Retinal pigment epithelial cell (primary cell): ENCODE measurements around the gene ECSIT.
"Not testable (repeated sequence)": the region's sequence is repeated elsewhere in the genome, so short reads cannot be mapped to it uniquely, and the experiment has no call there.

Experiments
- DNase-seq: peaks from one replicate; pipeline ENCODE4 v3.0.0-alpha.2; 2010; ENCODE audit warnings: low read depth
- H3K4me3 ChIP-seq: 2 replicates; pipeline ENCODE4 v1.5.1; 2011; ENCODE audit warnings: mild to moderate bottlenecking, low read length, control low read depth, moderate library complexity
- TF ChIP-seq, protein P1 (sequence below): conservative IDR thresholded peaks from 2 replicates; pipeline ENCODE4 v1.5.1; 2011; ENCODE audit warnings: low read depth, low read length, control low read depth, inconsistent platforms

The ECSIT gene, protein sequence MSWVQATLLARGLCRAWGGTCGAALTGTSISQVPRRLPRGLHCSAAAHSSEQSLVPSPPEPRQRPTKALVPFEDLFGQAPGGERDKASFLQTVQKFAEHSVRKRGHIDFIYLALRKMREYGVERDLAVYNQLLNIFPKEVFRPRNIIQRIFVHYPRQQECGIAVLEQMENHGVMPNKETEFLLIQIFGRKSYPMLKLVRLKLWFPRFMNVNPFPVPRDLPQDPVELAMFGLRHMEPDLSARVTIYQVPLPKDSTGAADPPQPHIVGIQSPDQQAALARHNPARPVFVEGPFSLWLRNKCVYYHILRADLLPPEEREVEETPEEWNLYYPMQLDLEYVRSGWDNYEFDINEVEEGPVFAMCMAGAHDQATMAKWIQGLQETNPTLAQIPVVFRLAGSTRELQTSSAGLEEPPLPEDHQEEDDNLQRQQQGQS

DNA sequence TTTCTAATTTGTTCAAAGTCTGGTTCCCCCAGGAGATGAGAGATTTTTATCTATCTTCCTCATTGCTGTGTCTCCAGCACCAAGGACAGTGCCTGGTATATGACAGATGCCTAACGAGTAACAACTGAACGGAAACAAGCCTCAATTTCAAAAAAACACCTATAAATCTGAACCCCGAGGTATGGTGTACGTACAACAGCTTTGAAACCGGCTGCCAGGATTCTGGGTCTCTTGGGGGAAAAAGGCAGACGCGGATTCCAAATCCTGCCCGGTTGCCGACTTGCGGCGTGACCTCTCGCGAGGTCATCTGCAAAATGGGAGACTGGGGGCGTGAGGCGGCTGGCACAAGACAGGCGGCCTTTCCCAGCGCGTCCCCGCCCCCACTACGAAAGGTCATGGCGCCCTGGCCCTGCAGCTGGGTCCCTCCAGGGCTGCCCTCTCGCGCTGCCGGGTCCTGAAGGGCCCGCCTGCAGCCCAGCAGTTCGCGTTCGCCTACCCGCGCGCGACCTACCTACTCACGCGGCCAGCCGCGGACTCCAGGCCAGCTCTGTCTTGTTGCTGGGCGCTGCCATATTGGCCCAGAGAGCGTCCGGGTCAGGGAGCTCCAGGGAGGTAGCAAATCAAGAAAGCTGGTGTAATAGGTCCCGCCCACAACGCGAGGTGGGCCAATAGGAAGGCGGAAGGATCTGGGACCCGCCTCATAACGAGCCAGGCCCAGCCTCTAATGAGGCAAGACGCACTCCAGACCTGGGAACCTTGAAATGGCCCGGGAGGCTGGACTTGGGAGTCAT lies at the start of gene ECSIT:
Gene ECSIT, minus strand, starts transcription at position 584 of the 791 bp plus-strand sequence. CDS start 9,964 bp downstream, outside the sequence.
- DNase-seq, result peak; percentile 96
- TF ChIP-seq, protein P1, sequence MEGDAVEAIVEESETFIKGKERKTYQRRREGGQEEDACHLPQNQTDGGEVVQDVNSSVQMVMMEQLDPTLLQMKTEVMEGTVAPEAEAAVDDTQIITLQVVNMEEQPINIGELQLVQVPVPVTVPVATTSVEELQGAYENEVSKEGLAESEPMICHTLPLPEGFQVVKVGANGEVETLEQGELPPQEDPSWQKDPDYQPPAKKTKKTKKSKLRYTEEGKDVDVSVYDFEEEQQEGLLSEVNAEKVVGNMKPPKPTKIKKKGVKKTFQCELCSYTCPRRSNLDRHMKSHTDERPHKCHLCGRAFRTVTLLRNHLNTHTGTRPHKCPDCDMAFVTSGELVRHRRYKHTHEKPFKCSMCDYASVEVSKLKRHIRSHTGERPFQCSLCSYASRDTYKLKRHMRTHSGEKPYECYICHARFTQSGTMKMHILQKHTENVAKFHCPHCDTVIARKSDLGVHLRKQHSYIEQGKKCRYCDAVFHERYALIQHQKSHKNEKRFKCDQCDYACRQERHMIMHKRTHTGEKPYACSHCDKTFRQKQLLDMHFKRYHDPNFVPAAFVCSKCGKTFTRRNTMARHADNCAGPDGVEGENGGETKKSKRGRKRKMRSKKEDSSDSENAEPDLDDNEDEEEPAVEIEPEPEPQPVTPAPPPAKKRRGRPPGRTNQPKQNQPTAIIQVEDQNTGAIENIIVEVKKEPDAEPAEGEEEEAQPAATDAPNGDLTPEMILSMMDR, result no peak
- H3K4me3 ChIP-seq, result peak within 1 kb of the TSS; percentile 94

DNA sequence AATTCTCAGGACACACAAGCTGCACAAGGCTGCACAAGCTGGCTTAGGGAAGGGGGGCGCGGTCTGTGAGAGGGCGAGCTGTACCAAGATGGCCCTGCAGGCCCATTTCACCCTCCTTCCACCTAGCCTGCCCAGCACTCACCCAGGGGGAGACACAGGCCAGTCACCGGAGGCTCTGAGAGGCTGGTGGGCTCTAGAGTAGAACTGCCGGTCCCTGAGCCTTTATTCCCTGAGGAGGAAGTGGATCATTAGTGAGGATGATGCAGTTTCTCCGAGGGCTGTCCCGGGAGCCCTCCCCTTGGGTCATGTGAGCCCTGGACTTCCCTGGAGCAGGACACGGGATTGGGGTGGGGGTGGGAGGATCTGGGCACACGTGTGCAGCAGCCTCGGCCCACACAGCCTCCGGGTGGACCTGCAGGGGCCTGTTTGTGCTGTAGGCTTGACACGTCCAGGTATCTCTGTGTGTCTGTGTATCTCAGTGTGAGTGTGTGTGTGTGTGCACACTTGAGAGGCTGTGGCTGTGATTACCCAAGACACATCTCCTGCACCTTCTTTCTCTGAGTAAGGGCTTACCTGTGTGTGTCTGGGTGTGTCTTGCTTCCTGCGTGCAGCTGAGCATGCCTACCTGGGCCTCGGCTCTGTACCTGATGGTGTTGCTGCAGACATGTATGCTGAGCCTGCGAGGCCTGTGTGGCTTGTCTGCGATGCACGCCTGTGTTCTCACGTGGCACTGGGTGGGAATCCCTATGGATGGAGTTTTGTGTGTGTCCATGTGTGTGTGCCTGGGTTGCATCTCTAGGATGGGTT lies 48.7 kb upstream of the ECSIT start, which contains the start of gene ACP5:
Gene ACP5, minus strand, starts transcription at position 195 of the 807 bp plus-strand sequence. CDS start 328 bp downstream, outside the sequence.
- TF ChIP-seq, protein P1, result no peak
- peak within 1 kb of the TSS; percentile 45 for H3K4me3 ChIP-seq
- no peak for DNase-seq

DNA sequence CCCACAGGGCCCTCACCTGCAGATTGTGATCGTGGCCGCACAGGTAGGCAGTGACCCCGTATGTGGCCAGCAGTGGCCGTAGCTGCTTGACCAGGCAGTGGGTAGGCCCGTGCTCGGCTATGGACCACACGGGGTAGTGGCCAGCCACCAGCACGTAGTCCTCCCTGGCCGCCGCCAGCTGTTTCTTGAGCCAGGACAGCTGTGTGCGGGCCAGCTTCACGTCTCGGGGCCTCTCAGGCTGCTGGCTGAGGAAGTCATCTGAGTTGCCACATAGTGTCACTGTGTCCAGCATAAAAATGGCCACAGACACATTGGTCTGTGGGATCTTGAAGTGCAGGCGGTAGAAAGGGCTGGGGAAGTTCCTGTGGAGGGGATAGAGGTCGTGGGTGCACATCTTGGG lies 47.3 kb upstream of the ECSIT start:
- DNase-seq, result no peak
- H3K4me3 ChIP-seq, result no peak overlapping the region
- TF ChIP-seq, protein P1, result no peak

DNA sequence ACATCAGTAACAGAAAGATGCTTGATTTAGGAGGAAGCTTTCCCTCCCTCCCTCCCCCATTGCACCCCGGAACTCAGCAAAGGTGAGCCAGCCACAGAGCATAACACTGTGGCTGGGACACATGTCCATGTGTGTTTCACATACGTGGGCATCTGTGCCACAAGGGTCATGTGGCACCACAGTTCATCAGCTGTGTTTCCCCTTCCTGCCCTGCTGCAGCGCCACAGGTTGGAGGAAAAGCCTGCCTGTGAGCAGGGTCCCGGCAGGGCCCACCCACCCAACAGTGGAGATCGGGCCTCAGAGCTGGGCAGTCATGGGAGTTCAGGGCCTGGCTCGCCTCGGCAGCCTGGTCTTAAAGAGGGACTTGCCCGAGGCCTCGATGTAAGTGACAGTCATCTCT lies 45.8 kb upstream of the ECSIT start:
- no peak for DNase-seq
- TF ChIP-seq, protein P1, result no peak
- no peak overlapping the region for H3K4me3 ChIP-seq

DNA sequence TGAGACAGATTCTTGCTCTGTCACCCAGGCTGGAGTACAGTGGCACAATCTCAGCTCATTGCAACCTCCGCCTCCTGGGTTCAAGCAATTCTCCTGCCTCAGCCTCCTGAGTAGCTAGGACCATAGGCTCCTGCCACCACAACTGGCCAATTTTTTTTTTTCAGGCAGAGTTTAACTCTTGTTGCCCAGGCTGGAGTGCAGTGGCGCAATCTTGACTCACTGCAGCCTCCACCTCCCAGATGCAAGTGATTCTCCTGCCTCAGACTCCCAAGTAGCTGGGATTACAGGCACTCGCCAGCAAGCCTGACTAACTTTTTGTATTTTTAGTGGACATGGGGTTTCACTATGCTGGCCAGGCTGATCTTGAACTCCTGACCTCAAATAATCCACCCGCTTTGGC lies 44.8 kb upstream of the ECSIT start:
- not testable (repeated sequence) for DNase-seq, H3K4me3 ChIP-seq

DNA sequence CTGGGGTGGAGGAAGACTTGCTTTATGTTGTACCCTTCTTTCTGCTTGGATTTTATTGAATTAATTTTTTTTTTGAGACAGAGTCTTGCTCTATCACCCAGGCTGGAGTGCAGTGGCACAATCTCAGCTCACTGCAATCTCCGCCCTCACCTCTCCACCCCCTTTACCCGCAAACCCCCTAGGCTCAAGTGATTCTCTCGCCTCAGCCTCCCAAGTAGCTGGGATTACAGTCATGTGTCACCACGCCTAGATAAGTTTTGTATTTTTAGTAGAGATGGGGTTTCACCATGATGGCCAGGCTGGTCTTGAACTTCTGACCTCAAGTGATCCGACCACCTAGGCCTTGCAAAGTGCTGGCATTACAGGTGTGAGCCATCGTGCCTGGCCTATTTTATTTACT lies 44.4 kb upstream of the ECSIT start:
- not testable (repeated sequence) for DNase-seq, H3K4me3 ChIP-seq

DNA sequence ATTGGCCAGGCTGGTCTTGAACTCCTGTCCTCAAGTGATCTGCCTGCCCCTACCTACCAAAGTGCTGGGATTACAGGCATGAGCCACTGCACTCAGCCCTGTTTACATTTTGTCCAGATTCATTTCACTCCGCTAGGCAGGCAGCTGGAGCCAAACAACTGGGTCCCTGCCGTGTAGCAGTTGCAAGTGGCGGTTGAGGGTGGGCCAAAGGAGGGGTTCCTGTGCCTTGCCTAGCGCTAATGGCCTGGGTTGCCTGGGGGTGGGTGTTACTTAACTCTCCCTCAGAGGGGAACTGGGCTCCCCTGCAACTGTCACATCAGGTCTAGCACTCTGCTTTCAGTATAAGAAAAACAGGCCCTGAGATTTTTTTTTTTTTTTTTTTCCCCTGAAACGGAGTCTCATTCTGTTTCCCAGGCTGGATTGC lies 41.1 kb upstream of the ECSIT start:
- no peak for DNase-seq
- no peak overlapping the region for H3K4me3 ChIP-seq

More for the DNA sequence above, 41.1 kb upstream of the ECSIT start:
- TF ChIP-seq, protein P1, result no peak
